Subcutaneous adipose tissue (tissue), 4 donors: ENCODE data around the gene CNTNAP5. TPM values are rescaled to one million over a fixed set of nuclear protein-coding genes. Genes with fewer than 3 reads are reported as not detected.

Experiments used
- total RNA-seq, 4 donors: library from RNA; depleted of rRNA; stranded (reverse); fragments of >200 nt; gene quantifications; one replicate each; pipeline ENCODE4 v1.1.0, GENCODE V29; 2016
- TF ChIP-seq, protein P1 (sequence below): fragments of 450-650 bp; IDR thresholded peaks from one replicate; pipeline ENCODE4 v1.5.1; 2016; ENCODE audit warnings: low read depth, mild to moderate bottlenecking, control low read depth, antibody characterized with exemption, moderate library complexity

Gene CNTNAP5
- total RNA-seq, 4 donors from 2014 or later: not detected

DNA sequence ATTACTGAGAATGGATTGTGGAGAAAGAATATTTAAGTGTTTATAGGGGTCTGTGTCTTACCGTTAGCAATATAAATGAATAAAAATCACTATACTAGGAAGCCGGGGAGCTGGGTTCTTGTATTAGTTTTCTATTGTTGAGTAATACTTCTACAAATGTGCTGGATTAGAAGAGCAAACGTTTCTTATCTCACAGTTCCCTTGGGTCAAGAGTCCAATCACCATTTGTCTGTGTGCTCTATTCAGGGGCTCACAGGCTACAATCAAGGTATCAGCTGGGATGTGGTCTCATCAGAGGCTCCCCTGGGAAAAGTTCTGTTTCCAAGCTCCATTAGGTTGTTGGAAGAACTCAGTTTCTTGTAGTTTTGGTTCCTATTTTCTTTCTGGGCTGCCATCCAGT, 790.9 kb downstream of the CNTNAP5 start:
- TF ChIP-seq, protein P1, sequence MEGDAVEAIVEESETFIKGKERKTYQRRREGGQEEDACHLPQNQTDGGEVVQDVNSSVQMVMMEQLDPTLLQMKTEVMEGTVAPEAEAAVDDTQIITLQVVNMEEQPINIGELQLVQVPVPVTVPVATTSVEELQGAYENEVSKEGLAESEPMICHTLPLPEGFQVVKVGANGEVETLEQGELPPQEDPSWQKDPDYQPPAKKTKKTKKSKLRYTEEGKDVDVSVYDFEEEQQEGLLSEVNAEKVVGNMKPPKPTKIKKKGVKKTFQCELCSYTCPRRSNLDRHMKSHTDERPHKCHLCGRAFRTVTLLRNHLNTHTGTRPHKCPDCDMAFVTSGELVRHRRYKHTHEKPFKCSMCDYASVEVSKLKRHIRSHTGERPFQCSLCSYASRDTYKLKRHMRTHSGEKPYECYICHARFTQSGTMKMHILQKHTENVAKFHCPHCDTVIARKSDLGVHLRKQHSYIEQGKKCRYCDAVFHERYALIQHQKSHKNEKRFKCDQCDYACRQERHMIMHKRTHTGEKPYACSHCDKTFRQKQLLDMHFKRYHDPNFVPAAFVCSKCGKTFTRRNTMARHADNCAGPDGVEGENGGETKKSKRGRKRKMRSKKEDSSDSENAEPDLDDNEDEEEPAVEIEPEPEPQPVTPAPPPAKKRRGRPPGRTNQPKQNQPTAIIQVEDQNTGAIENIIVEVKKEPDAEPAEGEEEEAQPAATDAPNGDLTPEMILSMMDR: no peak

DNA sequence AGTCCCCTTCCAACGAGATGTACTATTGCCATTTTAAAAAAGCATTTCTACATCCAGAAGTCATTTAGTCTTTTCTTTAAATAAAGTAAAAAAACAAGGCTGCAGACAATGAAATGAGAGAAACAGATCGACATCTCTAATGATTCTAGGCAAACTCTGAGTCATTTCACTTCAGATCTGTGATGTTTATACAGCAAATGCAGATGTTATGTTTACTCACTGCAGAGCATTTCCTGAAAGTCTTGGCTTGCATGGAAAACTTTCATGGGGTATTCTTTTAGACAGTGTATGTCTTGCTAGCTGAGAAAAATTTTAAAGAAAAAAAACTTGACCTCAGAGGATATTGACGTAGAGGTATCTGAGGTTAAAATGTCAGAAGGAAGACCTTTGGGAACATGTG, 797.4 kb downstream of the CNTNAP5 start:
- TF ChIP-seq, protein P1: no peak

DNA sequence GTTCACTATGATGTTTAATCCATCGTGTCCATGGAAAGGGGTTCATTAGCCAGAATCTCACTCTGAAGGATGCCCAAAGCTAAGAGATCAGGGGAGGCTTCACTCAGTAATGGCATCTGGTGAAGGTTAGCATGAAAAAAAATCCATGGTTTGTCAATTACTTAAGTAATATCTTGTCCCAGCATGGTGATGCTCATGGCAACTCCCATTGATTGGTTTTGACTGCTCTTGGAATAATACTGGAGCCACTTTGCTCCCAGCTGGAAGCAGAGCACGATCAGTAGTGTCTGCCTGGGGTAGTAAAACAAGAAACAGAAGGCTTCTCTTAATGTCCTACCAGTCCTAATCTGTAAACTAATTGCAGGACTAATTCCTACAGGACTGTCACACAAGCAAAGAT, 799.4 kb downstream of the CNTNAP5 start:
- TF ChIP-seq, protein P1: no peak

DNA sequence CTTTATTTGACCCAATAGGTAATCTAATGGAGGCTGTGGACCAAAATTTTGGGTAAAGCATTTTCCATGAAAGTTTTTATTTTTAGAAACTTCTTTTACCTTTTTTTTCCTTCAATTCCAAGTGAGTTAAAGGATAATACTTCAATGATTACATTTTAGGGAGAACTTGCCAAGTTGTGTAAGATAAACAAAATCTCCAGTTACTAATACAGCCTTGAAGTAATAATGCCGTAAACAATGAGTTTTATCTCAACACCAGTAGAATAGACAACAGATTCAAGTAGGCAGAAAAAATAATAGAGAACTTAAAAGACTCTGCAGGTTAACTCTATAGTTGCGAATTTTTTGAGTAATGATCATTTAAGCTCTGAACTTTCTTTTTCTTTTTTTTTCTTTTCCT, 807.4 kb downstream of the CNTNAP5 start:
- TF ChIP-seq, protein P1: no peak

DNA sequence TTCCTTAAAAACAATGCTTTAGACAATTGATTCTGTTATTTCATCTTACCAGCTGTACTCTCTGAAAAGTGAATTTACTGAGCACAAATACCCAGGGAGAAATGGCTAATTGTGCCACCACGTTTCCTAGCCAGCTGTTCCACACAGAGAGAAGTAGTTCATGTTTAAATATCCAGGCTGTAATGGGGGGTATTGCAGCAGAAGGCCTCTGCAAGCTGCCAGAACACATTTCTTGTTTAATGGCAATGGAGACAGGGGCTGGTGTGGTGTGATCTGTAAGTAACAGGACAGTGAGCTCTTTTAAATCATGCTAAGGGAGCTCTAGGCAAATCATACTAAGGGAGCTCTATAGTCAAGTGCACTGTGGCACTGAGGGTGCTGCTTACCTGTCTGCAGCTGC, 809.2 kb downstream of the CNTNAP5 start:
- TF ChIP-seq, protein P1: no peak

DNA sequence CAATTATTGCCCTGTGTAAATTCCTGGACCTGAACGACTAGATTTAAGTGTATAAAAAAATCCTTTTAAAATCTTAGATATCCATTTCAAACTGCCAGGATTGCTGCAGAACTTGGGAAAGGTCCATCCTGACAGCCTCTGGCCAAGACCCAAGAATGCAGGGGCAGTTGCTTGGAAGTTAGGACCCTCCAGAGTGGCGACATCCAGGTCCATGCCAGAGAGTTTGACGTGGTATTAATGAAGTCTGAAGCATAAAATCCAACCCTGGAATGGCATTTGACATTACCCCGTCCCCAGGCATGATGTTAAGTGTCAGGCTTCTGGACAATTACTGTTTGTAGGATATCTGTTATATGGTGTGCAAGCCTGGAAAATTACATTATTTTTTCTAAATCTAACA, 810.2 kb downstream of the CNTNAP5 start:
- TF ChIP-seq, protein P1: no peak

DNA sequence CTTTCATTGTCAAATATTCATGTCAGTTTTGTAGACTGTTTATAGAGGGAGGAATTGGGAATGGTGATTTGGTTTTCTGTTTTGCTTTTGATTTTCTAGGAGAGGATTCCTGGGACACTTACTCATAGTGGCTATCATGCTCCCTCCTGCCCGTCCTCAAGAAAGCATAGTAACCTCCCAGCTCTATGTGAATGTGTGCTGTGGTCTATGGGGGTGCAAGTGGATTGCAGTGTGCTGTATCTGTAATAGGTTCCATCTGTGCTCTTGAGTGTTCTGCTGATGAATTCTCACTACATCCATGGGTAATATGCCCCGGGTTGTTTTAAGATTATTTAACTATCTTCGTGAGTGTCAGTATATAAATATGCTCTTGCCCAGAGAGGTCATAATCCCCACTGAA, 811.3 kb downstream of the CNTNAP5 start:
- TF ChIP-seq, protein P1: no peak

DNA sequence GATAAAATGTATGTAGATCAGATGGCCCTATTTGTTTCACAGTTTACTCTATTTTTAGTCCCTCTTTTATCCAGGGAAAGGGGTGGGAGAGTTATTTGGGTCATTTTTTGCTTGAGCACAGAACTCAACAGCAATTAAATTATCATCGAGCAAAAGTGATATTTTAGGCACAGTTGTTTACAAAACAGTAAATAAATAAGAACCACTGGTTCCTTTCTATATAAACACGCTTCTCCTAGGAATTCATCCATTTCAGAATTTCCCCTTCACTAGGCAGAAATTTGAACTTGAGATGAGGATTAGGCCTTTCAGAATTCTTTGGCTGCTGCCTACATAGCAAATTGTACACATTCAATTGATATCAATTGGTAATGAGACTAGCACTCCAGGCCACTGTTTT, 812.4 kb downstream of the CNTNAP5 start:
- TF ChIP-seq, protein P1: no peak
